Tibial artery (tissue), 4 donors: ENCODE data around the gene STK36.

Experiments
- DNase-seq, 2 donors: peaks; one replicate each; pipeline ENCODE4 v3.0.0-alpha.2; 2019
- H3K27ac ChIP-seq, 2 donors: fragments of 200-600 bp; sonication (generic) in 1 of 2; 1 replicate in 1 of 2; 2 replicates in 1 of 2; pipeline ENCODE4 v1.5.1; 2018 to 2019; ENCODE audit warnings: mild to moderate bottlenecking in 1 of 2
- H3K27me3 ChIP-seq, 2 donors: fragments of 200-600 bp; sonication (generic) in 1 of 2; one replicate each; pipeline versions ENCODE4 v1.5.1 to v1.6.0; 2016 to 2019
- H3K36me3 ChIP-seq, 3 donors: fragments of 200-600 bp; sonication (generic) in 2 of 3; one replicate each; pipeline ENCODE4 v1.5.1; 2016 to 2019; ENCODE audit warnings: mild to moderate bottlenecking in 2 of 3
- H3K4me1 ChIP-seq, 4 donors: fragments of 200-600 bp; sonication (generic) in 2 of 4; 1 replicate in 3 of 4; 2 replicates in 1 of 4; pipeline ENCODE4 v1.5.1; 2016 to 2019
- H3K4me3 ChIP-seq, 2 donors: fragments of 200-600 bp; sonication (generic) in 1 of 2; 1 replicate in 1 of 2; 2 replicates in 1 of 2; pipeline ENCODE4 v1.5.1; 2018 to 2019; ENCODE audit warnings: mild to moderate bottlenecking in 2 of 2
- H3K9me3 ChIP-seq, 3 donors: fragments of 200-600 bp; sonication (generic) in 1 of 3; one replicate each; pipeline ENCODE4 v1.5.1; 2016 to 2019
- intact Hi-C: fragments of 100-400 bp; cut with DNase I; formaldehyde crosslinking; loops from one replicate; pipeline ENCODE4 v1.15.0; 2023; ENCODE audit warnings: low total_unique reads
- TF ChIP-seq, protein P1 (sequence below), 2 experiments: fragments of 200-600 bp in 1 of 2; fragments of 450-650 bp in 1 of 2; IDR thresholded peaks; one replicate each; pipeline ENCODE4 v1.5.1; 2017 to 2019; ENCODE audit warnings: antibody characterized with exemption in 2 of 2, mild to moderate bottlenecking in 1 of 2, moderate library complexity in 1 of 2

Gene STK36

DNA sequence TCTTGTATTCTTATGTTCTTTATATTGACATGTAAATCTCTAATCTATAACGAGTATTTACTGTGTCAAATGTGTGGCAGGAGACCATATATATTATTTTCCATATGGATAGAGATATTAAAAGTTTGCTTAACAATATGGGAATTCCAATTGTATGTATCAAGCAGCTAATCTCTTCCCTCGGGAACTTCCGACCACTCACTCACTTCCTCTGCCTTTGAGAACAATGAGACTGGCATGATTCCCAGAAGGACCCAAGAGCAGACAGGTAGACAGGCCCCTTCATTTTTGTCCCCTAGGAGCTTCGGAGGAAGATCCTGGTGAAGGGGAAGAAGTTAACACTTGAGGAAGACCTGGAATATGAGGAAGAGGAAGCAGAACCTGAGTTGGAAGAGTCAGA lies 40.0 kb upstream of the STK36 start:
- H3K9me3 ChIP-seq: no peaks in the 10 kb centered on the region
- no peaks in the 10 kb centered on the region for H3K27me3 ChIP-seq
- H3K4me3 ChIP-seq: no peak overlapping the region
- TF ChIP-seq, protein P1, sequence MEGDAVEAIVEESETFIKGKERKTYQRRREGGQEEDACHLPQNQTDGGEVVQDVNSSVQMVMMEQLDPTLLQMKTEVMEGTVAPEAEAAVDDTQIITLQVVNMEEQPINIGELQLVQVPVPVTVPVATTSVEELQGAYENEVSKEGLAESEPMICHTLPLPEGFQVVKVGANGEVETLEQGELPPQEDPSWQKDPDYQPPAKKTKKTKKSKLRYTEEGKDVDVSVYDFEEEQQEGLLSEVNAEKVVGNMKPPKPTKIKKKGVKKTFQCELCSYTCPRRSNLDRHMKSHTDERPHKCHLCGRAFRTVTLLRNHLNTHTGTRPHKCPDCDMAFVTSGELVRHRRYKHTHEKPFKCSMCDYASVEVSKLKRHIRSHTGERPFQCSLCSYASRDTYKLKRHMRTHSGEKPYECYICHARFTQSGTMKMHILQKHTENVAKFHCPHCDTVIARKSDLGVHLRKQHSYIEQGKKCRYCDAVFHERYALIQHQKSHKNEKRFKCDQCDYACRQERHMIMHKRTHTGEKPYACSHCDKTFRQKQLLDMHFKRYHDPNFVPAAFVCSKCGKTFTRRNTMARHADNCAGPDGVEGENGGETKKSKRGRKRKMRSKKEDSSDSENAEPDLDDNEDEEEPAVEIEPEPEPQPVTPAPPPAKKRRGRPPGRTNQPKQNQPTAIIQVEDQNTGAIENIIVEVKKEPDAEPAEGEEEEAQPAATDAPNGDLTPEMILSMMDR (IDR thresholded peaks at IDR 0.05): no peak
- intact Hi-C loops: no loop called here
- no peaks in the 10 kb centered on the region for H3K4me1 ChIP-seq
- no peak for DNase-seq
- H3K36me3 ChIP-seq: peaks cover 31 to 38% (median 37%) of the 10 kb centered on the region in 3 donors
- H3K27ac ChIP-seq: no peak overlapping the region

- Histone ChIP-seq H3K36me3 (peaks cover 66 to 77% (median 74%) of the 10 kb centered on the region in 3 donors), H3K9me3 (no peaks in the 10 kb centered on the region)
- DNase-seq: no peak
Measured at GRCh38 chr2:218635719-218636118, 36.2 kb upstream of the STK36 start.

GRCh38 chr2:218638372-218638771 lies 33.5 kb upstream of the STK36 start:
- intact Hi-C loops: no loop called here
- H3K9me3 ChIP-seq: no peaks in the 10 kb centered on the region
- no peaks in the 10 kb centered on the region for H3K4me1 ChIP-seq
- DNase-seq: no peak
- no peak overlapping the region for H3K27ac ChIP-seq
- no peaks in the 10 kb centered on the region for H3K27me3 ChIP-seq
- H3K4me3 ChIP-seq: no peak overlapping the region
- TF ChIP-seq, protein P1 (IDR thresholded peaks at IDR 0.05): no peak
- peaks cover 87 to 100% (median 97%) of the 10 kb centered on the region in 3 donors for H3K36me3 ChIP-seq

More at GRCh38 chr2:218635719-218636118, 36.2 kb upstream of the STK36 start:
- Histone ChIP-seq H3K27me3 (no peaks in the 10 kb centered on the region), H3K4me3 (no peak overlapping the region), H3K4me1 (no peaks in the 10 kb centered on the region), H3K27ac (no peak overlapping the region)
- TF ChIP-seq, protein P1 (IDR thresholded peaks at IDR 0.05): no peak
- intact Hi-C loops: no loop called here

DNA sequence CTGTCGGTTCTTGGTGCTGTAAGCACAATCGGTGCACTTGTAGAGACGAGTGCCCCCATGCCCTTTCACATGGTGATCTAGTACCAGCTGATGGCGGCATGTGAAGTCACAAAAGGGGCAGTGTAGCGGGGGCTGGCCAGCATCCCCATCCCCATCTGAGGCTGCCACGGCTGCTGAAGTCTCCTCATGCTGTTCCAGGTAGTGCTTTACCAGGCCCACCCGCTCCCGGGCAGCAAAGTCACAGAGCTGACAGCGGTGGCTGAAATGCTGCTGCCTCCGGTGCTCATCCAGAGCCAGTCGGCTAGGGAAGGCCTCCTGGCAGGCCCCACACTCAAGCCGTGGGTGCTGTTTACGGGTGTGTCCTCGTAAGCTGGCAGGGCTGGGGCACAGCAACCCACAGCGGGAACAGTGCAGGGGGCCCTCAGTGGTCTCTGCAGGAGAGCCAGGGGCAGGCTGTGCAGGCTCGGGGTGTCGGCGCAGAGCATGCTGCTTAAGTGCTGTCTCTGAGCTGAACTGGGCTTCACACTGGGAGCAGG lies 29.7 kb upstream of the STK36 start:
- TF ChIP-seq, protein P1 (IDR thresholded peaks at IDR 0.05): no peak
- intact Hi-C loops: no loop called here
- DNase-seq: no peak

GRCh38 chr2:218642786-218643185 lies 29.1 kb upstream of the STK36 start:
- Histone ChIP-seq H3K27ac (no peak overlapping the region), H3K4me1 (no peaks in the 10 kb centered on the region), H3K9me3 (no peaks in the 10 kb centered on the region), H3K4me3 (no peak overlapping the region), H3K27me3 (no peaks in the 10 kb centered on the region), H3K36me3 (peaks cover 84 to 97% (median 96%) of the 10 kb centered on the region in 3 donors)
- no peak for DNase-seq
- intact Hi-C loops: no loop called here
- TF ChIP-seq, protein P1 (IDR thresholded peaks at IDR 0.05): no peak

More for the DNA sequence above, 29.7 kb upstream of the STK36 start:
- peaks cover 85 to 99% (median 98%) of the 10 kb centered on the region in 3 donors for H3K36me3 ChIP-seq
- H3K4me3 ChIP-seq: no peak overlapping the region
- no peaks in the 10 kb centered on the region for H3K27me3 ChIP-seq
- H3K4me1 ChIP-seq: no peaks in the 10 kb centered on the region
- H3K27ac ChIP-seq: no peak overlapping the region
- no peaks in the 10 kb centered on the region for H3K9me3 ChIP-seq
